Stimulated activated effector memory CD8-positive, alpha-beta T cell treated with anti-CD3 and anti-CD28 coated beads, Interleukin-12 subunit alpha, Interleukin-12 subunit beta, amount 100 ng/mL, for 72 hours (primary cell): ENCODE data around the gene TLCD1.

Experiments used
- ATAC-seq: fragments of 150-1000 bp; cut with Tn5 transposase; 2 replicates; pipeline ENCODE4 v1.10.0; 2021
- DNase-seq, 2 donors: peaks; one replicate each; pipeline ENCODE4 v3.0.0; 2021 to 2022; ENCODE audit warnings: low spot score in 2 of 2
- H3K27ac Mint-ChIP-seq: one replicate; pipeline ENCODE4 v1.8.0; 2022; ENCODE audit warnings: mild to moderate bottlenecking, mixed read lengths
- H3K36me3 Mint-ChIP-seq: one replicate; pipeline ENCODE4 v1.8.0; 2022; ENCODE audit warnings: mild to moderate bottlenecking, mixed read lengths
- H3K4me1 Mint-ChIP-seq: one replicate; pipeline ENCODE4 v1.8.0; 2022; ENCODE audit warnings: mixed read lengths
- H3K4me3 Mint-ChIP-seq: one replicate; pipeline ENCODE4 v1.8.0; 2022; ENCODE audit warnings: mild to moderate bottlenecking, mixed read lengths
- H3K9me3 Mint-ChIP-seq: one replicate; pipeline ENCODE4 v1.8.0; 2022; ENCODE audit warnings: mixed read lengths

TLCD1 gene

DNA sequence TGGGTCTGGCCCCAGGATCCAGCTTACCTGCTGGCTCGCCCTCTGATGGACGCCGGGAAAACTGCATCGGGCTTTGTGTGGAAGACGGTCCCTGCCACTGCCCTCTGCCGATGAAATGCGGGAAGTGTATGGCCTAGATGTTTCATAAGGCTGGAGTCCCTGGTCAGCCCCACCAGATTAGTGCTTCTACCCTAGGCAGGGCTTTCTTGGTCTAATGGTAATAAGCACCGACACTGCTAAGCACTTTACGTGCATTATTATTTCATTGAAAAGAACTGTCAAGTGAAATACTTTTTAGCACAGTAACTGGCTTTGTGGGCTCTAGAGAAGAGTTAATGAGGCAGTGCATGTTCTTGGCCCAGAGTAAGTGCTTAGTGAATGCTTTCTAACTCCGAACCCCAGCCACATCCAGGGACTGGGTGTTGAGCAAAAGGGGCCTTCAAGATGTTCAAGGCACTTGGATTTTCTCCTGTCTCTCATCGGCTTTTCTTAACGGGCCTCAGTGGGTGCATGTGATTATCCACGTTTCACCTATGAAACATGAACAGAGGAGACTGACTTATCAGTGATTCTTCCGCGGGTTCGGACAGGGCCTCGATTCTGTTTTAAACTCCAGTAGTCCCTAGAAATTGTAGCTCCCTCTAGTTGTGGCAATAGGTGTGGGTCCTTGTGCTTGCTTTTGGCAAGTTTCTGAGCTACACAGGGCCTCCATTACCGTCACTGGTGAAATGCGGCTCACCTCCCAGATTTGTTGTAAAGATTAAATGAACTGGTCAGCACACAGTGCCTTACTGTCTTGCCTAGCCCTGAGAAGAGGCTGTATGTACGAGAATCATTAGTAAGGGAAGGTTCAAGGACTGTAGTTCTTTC, 24.4 kb upstream of the TLCD1 start:
- peaks cover 87% of the 10 kb centered on the region for H3K36me3 Mint-ChIP-seq
- H3K4me1 Mint-ChIP-seq, result peaks cover 29% of the 10 kb centered on the region
- ATAC-seq (peak; percentile 84), DNase-seq (peak; percentile 82 to 94)
- H3K27ac Mint-ChIP-seq, result peak overlapping the region; percentile 17
- no peak overlapping the region for H3K4me3 Mint-ChIP-seq
- no peaks in the 10 kb centered on the region for H3K9me3 Mint-ChIP-seq

DNA sequence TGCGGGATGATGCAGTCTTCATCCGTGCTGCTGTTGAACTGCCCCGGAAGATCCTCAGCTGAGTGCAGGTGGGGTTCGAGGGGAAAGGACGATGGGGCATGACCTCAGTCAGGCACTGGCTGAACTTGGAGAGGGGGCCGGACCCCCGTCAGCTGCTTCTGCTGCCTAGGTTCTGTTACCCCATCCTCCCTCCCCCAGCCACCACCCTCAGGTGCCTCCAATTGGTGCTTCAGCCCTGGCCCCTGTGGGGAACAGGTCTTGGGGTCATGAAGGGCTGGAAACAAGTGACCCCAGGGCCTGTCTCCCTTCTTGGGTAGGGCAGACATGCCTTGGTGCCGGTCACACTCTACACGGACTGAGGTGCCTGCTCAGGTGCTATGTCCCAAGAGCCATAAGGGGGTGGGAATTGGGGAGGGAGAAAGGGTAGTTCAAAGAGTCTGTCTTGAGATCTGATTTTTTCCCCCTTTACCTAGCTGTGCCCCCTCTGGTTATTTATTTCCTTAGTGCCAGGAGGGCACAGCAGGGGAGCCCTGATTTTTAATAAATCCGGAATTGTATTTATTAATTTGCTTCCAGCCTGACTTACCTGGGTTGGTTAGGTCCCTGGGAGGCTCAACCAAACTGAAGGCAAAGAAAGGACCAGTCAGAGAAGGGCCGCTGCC, 23.6 kb upstream of the TLCD1 start:
- Mint-ChIP-seq H3K4me1 (peaks cover 29% of the 10 kb centered on the region), H3K36me3 (peaks cover 87% of the 10 kb centered on the region), H3K9me3 (no peaks in the 10 kb centered on the region), H3K27ac (peak overlapping the region; percentile 17), H3K4me3 (no peak overlapping the region)
- no peak for DNase-seq
- no peak for ATAC-seq

DNA sequence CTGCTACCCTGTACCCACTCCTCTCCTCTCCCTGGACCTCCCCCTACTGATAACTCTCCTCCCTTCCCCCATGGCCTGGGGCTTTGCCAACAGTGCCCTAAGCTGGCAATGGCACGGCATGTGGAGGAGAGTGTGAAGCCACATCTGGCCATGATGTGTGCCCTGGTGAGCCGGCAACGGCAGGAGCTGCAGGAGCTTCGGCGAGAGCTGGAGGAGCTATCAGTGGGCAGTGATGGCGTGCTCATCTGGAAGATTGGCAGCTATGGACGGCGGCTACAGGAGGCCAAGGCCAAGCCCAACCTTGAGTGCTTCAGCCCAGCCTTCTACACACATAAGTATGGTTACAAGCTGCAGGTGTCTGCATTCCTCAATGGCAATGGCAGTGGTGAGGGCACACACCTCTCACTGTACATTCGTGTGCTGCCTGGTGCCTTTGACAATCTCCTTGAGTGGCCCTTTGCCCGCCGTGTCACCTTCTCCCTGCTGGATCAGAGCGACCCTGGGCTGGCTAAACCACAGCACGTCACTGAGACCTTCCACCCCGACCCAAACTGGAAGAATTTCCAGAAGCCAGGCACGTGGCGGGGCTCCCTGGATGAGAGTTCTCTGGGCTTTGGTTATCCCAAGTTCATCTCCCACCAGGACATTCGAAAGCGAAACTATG, 23.0 kb upstream of the TLCD1 start:
- Mint-ChIP-seq H3K9me3 (no peaks in the 10 kb centered on the region), H3K4me1 (peaks cover 29% of the 10 kb centered on the region), H3K27ac (peak overlapping the region; percentile 78), H3K36me3 (peaks cover 87% of the 10 kb centered on the region), H3K4me3 (no peak overlapping the region)
- DNase-seq, result no peak
- no peak for ATAC-seq

DNA sequence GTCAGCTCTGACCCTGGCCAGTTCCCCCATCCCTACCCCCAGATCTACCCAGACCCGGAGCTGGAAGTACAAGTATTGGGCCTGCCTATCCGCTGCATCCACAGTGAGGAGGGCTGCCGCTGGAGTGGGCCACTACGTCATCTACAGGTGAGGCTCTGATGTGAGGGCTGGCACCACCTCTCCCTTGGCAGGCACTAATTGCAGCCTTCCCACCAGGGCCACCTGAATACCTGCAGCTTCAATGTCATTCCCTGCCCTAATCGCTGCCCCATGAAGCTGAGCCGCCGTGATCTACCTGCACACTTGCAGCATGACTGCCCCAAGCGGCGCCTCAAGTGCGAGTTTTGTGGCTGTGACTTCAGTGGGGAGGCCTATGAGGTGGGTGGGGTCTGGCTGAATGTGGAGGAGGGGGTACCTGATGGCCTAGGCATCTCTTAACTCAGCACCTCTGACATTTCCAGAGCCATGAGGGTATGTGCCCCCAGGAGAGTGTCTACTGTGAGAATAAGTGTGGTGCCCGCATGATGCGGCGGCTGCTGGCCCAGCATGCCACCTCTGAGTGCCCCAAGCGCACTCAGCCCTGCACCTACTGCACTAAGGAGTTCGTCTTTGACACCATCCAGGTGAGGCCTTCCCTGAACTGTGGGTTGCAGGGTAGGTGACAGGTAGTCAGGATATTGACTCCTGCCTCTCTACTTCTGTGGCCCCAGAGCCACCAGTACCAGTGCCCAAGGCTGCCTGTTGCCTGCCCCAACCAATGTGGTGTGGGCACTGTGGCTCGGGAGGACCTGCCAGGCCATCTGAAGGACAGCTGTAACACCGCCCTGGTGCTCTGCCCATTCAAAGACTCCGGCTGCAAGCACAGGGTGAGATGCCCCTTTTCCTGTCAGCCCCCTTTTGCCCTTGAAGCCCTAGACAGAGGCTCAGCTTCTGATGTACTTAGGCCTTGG, 22.0 kb upstream of the TLCD1 start:
- Mint-ChIP-seq H3K4me1 (peaks cover 31% of the 10 kb centered on the region), H3K36me3 (peaks cover 87% of the 10 kb centered on the region), H3K9me3 (no peaks in the 10 kb centered on the region), H3K27ac (peak overlapping the region; percentile 78), H3K4me3 (no peak overlapping the region)
- DNase-seq (no peak), ATAC-seq (no peak)

DNA sequence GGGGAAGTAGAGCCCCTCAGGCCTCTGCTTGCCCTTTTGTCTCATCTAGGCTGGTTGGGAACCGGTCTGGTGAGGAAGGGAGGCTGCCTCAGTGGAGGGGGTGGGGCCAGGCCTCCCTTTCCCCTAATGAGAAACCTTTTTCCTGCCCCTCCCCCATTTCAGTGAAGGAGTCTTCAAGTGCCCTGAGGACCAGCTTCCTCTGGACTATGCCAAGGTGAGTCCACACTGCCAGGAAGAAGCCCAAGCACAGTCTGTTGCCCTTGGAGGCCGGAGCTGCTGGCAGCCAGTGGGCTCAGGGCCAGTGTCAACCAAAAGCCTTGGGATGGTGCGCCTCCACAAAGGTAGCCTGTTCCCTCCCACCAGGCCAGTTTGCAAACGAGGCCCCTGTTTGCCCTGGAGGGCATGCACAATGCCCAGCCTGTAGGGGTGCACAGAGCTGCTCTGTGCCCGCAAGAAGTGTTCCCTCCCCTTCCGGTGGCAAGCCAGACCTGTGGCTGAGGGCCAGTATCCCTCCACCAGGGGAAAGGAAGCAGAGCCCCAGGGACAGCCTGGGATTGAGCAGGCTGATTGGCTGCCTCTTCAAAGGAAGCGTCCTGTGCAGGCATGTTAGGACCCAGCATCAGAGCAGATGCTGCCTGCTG, 21.1 kb upstream of the TLCD1 start:
- ATAC-seq, result no peak
- peak overlapping the region; percentile 94 for H3K27ac Mint-ChIP-seq
- peaks cover 80% of the 10 kb centered on the region for H3K36me3 Mint-ChIP-seq
- H3K4me3 Mint-ChIP-seq, result peak overlapping the region; percentile 84
- no peak for DNase-seq
- no peaks in the 10 kb centered on the region for H3K9me3 Mint-ChIP-seq
- H3K4me1 Mint-ChIP-seq, result peaks cover 34% of the 10 kb centered on the region

DNA sequence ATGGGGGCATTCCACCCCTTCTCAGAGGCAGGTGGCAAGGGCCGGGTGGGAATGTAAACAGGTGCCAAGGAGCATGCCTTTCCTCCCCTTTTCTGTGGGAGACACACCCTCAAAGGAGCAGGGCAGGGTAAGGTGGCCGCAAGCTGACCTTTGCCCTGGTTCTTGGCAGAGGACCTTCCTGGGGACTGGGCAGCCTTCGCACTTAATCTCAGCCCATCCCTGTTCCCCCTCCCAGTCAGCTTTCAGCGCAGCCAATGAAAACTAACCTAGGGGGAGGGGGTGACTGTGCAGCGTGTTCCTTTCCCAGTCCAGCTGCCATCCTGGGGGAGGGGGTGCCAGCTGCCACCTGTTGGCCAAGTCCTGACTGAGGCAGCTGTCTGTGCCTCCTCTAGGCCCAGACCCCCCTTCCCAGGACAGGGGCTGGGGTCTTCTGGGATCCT, 20.6 kb upstream of the TLCD1 start:
- Mint-ChIP-seq H3K27ac (peak overlapping the region; percentile 94), H3K4me3 (peak overlapping the region; percentile 84), H3K9me3 (no peaks in the 10 kb centered on the region), H3K36me3 (peaks cover 75% of the 10 kb centered on the region), H3K4me1 (peaks cover 34% of the 10 kb centered on the region)
- no peak for DNase-seq
- ATAC-seq, result no peak

DNA sequence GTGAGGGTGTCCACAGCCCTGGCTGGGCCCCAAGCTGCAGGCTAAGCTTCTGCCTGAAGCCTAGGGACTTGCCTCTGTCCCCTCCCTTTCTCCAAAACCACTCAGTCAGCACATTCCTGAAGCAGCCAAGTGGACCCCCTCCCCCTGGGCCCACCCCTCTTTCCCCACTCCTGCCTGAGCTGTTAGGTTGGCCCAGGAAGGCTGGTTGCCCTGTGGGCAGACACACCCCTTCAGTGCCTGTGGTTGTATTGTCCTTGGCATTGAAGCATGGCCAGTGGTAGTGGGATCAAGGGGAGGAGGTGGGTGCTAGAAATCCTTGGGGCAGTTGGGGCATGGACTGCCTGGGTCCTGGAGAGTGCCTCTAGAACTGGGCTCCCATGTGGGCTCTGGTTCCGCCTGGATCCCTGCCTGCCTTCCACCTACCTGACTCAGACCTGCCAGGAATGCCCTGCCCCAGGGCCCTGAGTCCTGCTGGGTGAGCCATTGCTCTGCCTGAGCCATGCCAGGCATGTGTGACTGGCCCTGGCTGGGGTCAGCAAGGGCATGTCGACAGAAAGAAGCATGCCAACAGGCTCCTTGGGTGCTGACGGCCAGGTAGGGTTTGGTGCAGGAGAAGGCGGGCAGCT, 19.9 kb upstream of the TLCD1 start:
- DNase-seq (no peak), ATAC-seq (no peak)
- H3K4me3 Mint-ChIP-seq, result peak overlapping the region; percentile 84
- peaks cover 67% of the 10 kb centered on the region for H3K36me3 Mint-ChIP-seq
- H3K9me3 Mint-ChIP-seq, result no peaks in the 10 kb centered on the region
- peaks cover 34% of the 10 kb centered on the region for H3K4me1 Mint-ChIP-seq
- H3K27ac Mint-ChIP-seq, result peak overlapping the region; percentile 94

DNA sequence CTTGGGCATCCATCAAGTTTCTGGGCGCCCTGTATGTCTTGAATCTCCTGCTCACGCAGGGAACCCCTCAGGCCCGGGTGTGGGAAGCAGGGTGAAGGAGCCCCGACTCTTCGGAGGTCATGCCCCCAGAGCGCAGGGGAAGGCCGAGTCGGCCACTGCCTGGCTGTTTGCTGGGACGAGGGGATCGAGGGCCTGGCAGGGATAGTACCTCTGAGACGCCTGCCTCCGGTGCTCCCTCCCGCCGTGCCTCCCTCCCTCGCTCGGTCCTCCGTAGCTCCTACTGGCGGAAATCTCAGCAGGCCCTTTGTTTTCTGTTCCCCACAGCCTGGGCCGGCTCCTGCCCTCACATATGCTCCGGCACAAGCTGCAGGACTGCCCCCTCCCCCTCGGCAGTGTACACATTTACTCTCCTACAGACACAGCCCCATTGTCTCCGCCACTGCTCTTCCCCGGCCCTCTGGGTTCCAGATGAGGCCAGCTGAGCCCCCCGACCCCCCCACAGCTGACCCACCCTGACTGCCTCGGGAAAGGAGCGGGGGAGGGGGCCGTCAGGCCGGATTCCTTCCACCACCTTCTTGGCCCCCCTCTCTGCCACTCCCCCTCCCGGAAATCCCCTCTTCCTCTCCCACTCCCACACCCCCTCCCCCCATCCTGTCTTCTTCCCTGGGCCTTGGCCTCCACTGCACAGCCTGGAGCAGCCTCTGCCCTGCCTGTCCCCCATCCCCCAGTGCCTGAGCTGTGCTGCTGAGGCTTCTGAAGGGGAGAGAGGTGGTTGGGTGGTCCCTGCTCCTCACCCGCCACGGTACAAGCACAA, 19.1 kb upstream of the TLCD1 start:
- Mint-ChIP-seq H3K4me3 (peak overlapping the region; percentile 84), H3K27ac (peak overlapping the region; percentile 94), H3K4me1 (peaks cover 34% of the 10 kb centered on the region), H3K9me3 (no peaks in the 10 kb centered on the region), H3K36me3 (peaks cover 60% of the 10 kb centered on the region)
- DNase-seq (peak in 1 of 2 donors; percentile 70), ATAC-seq (no peak)

DNA sequence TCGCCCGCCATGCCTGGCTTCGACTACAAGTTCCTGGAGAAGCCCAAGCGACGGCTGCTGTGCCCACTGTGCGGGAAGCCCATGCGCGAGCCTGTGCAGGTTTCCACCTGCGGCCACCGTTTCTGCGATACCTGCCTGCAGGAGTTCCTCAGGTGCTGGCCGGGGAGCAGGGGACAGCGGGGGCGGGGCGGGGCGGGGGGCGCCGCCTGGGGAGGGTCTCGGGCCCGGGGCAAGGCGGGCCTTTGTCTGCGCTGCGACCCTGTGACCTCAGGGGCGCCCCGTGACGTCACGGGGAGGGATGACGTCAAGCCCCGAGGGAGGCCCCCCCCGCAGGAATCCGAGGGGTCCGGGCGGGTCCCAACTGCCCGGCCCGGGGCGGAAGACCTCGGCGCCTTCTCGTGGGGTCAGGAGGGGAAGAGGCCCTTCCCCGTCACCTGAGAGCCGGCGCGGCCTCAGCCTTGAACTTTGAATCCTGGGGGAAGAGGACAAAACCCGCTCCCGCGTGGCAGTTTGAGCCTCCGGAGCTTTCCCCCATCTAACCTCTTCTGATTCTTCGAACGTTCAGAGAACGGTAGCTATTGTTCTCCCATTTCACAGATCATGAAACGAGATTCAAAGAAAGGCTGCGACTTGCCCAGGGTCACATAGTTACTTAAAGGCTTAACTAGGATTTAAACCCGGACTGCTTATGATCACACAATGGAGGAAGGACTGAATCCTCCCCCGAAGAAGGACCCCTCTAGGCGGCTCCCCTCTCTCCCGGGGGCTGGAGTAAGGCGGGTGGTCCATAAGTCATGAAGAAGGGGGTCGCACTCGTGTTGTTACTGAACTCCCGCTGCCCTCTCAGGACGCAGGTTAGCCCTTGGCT, 18.3 kb upstream of the TLCD1 start:
- peak; percentile 61 for ATAC-seq
- Mint-ChIP-seq H3K4me1 (peaks cover 36% of the 10 kb centered on the region), H3K9me3 (no peaks in the 10 kb centered on the region), H3K27ac (peak overlapping the region; percentile 94), H3K36me3 (peaks cover 52% of the 10 kb centered on the region), H3K4me3 (peak overlapping the region; percentile 84)
- peak; percentile 46 to 84 for DNase-seq

DNA sequence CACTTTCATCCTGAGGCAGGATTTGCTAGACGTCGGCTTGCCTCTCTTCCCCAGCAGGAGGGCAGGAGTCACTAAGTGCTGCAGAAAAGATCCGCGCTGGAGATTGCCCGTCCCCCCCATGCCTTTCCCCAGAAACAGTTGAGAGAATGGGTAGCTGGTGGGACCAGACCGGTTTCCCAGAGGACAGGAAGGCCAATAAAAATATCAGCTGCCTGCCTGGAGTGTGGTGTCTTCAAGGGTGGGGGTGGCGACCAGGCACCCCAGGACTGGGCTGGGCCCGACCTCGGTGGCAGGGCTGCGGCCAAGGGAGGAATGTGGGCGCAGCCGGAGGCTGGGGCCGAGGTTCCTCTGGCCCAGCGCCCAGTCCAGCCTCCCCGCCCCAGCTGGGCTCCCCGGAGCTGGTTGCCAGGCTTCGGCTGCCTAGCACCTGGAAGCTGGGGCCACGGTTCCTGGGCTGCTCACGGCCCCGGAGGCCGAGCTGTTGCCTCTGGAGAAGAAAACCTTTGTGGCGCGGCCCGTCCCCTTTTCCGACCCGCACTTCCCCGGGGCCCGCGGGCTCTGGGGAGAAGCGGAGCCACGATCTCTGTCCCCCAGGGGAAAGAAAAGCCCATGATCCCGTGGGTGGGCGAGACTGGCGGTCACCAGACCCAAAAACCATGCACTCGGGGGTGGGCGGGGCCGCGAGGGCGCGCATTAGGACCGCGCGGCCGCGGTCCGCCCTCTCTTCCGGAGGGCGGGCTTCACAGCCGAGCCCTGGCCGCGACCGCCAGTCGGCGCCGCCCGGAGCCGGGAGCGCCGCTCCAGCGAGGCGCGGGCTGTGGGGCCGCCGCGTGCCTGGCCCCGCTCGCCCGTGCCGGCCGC, 17.4 kb upstream of the TLCD1 start, which contains the start of gene TRAF4:
TSS of gene TRAF4 (plus strand) at position 769 of the 861 bp plus-strand sequence. CDS start 102 bp downstream, outside the sequence.
- peaks cover 36% of the 10 kb centered on the region for H3K4me1 Mint-ChIP-seq
- peak within 1 kb of the TSS; percentile 94 for H3K27ac Mint-ChIP-seq
- no peaks in the 10 kb centered on the region for H3K9me3 Mint-ChIP-seq
- H3K36me3 Mint-ChIP-seq, result peaks cover 43% of the 10 kb centered on the region
- DNase-seq, result peak; percentile 66 to 87
- H3K4me3 Mint-ChIP-seq, result peak within 1 kb of the TSS; percentile 84
- peak; percentile 91 for ATAC-seq

DNA sequence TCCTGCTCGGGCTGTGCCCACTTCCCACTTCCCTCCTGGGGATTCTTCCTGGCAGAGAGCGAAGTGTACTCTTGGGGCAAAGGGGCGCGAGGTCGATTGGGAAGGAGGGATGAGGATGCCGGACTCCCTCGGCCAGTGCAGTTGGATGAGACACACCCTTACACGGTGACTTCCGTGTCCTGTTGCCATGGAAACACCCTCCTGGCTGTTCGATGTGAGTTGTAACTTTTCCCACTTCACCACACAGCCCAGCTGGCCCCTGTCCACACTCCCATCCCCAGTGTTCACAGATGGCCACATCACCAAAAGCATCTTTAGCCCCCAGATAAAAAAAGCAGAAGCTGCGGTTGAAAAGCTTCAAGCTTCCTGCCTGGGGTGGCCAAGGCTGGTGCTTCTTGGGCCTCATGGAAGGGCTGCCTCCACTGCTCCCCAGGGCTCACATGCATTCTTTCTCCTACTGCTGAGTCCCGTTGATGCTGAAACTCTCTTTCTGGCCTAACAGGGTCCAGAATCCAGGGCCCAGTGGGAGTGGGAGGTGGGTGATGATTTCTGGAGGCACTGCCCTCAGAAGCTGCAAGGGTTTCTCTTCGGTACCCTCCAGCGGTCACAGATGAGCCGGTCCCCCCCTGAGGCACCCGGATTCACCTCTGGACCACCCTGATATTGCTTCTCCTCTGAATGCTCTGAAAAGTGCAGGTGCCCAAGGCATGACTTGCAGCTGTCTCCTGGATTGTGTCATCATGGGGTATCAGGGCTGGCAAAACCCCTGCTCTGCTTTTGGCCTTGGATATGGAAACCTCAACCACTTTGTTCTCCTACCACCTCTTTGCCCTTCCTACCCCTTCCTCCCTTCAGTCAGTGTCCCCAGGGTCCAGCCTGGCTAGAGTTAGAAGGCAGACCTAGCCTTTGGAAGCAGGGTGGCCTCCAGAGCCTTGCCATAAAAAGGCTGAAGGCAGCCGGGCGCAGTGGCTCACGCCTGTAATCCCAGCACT, 15.6 kb upstream of the TLCD1 start:
- peaks cover 25% of the 10 kb centered on the region for H3K36me3 Mint-ChIP-seq
- peak overlapping the region; percentile 84 for H3K4me3 Mint-ChIP-seq
- H3K27ac Mint-ChIP-seq, result peak overlapping the region; percentile 37
- no peaks in the 10 kb centered on the region for H3K9me3 Mint-ChIP-seq
- DNase-seq (no peak), ATAC-seq (no peak)
- H3K4me1 Mint-ChIP-seq, result peaks cover 31% of the 10 kb centered on the region
